Cardiac atrium fibroblast (primary cell): ENCODE results near the gene DNAJB2. TPM values are rescaled to one million over a fixed set of nuclear protein-coding genes. Genes with fewer than 3 reads are reported as not detected.

Source experiments
- total RNA-seq: library from RNA; depleted of rRNA; stranded (reverse); fragments of >200 nt; gene quantifications from 2 replicates; pipeline ENCODE4 v1.2.3, GENCODE V29; 2015

Gene DNAJB2
- 32.9 and 35.3 TPM in 2 replicates for total RNA-seq

GRCh38 chr2:219279151-219279915 is at the start of gene DNAJB2:
DNAJB2 (plus strand) TSS chr2:219279366; CDS start chr2:219279834, 468 bp downstream.

GRCh38 chr2:219245148-219245898 is 33.8 kb upstream of the DNAJB2 start, which contains the start of the genes GLB1L and STK16:
GLB1L (minus strand) TSS chr2:219245444; CDS start chr2:219243573, 1,871 bp downstream.
STK16 (plus strand) TSS chr2:219245479; CDS start chr2:219246000, 521 bp downstream.

GRCh38 chr2:219252900-219253752 is 26.0 kb upstream of the DNAJB2 start, which contains the start of gene TUBA4B:
TUBA4B (plus strand) TSS chr2:219253243; CDS start chr2:219253408, 165 bp downstream.

DNA sequence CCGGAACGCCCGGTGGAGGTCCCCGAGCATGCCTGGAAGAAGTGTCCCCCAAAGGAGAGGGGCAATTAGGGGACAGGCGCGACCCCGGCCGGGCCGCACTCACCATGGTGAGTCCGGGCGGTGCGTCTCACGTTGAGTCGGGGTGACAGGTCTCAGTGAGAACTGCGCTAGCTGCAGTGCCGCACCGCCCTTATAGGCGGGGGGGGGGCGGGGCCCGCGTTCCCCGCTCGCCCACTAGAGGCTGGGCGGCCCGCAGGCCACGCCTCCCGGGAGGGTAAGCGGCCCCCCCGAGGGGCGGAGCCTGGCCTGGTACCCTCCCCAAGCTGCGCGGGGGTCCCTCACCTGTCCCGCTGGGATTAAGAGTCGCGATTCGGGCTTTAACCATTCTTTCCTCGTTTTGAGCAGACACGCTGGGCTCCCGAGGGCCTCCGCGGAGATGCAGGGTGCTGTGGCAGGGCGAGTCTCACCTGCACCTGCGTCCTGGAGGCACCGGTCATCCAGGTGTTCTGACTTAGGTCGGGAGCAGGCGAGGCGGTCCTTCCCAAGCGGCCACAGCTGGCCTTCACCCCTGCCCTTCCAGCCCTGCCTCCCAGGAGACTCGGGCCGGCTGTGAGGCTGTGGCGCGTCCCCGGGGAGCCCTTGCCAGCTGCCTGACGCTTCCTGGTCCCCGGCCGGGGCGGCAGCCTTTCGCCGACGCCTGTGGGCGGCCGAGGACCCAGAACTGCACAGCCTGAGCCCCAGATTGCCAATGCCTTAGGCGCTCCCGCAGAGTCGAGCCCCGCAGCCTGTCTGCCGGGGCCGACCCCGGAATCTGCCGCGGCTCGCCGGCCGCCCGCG is 25.2 kb upstream of the DNAJB2 start, which contains the start of gene TUBA4A:
TUBA4A (minus strand) TSS at position 166 of the 837 bp plus-strand sequence; CDS start at position 106, 60 bp downstream.

GRCh38 chr2:219309278-219309677 is 30.1 kb downstream of the DNAJB2 start, which contains the start of gene PTPRN:
PTPRN (minus strand) TSS chr2:219309401; CDS start chr2:219309332, 69 bp downstream.

GRCh38 chr2:219332542-219332941 is 53.4 kb downstream of the DNAJB2 start, which contains the start of gene RESP18:
RESP18 (minus strand) TSS chr2:219332744.

Other genes with a start within 250 kb of the DNAJB2 start
- gene CFAP65, start 237.8 kb upstream of the DNAJB2 start, total RNA-seq, result not detected in 2 replicates
- gene IHH, start 218.4 kb upstream of the DNAJB2 start, total RNA-seq, result under 0.01 TPM in 1 of 2 replicates, not detected in the other
- gene NHEJ1, start 118.6 kb upstream of the DNAJB2 start, total RNA-seq, result 13.5 and 21.2 TPM in 2 replicates
- gene SLC23A3, start 109.3 kb upstream of the DNAJB2 start, total RNA-seq, result 0.16 TPM in 1 of 2 replicates, not detected in the other
- gene CNPPD1, start 102.4 kb upstream of the DNAJB2 start, total RNA-seq, result 16.1 and 32.9 TPM in 2 replicates
- gene RETREG2, start 101.1 kb upstream of the DNAJB2 start, total RNA-seq, result 49.9 and 67.9 TPM in 2 replicates
- gene ZFAND2B, start 72.6 kb upstream of the DNAJB2 start, total RNA-seq, result 17.0 and 32.6 TPM in 2 replicates
- gene ABCB6, start 60.4 kb upstream of the DNAJB2 start, total RNA-seq, result 39.9 and 46.0 TPM in 2 replicates
- gene ATG9A, start 49.7 kb upstream of the DNAJB2 start, total RNA-seq, result 57.6 and 109 TPM in 2 replicates
- gene ANKZF1, start 49.6 kb upstream of the DNAJB2 start, total RNA-seq, result 45.8 and 58.7 TPM in 2 replicates
- gene GLB1L, start 33.9 kb upstream of the DNAJB2 start, total RNA-seq, result 4.7 and 14.8 TPM in 2 replicates
- gene STK16, start 33.9 kb upstream of the DNAJB2 start, total RNA-seq, result 11.2 and 17.3 TPM in 2 replicates
- gene TUBA4B, start 26.1 kb upstream of the DNAJB2 start, total RNA-seq, result not detected in 2 replicates
- 16.4 and 39.2 TPM in 2 replicates for gene TUBA4A, start 25.4 kb upstream of the DNAJB2 start, total RNA-seq
- gene PTPRN, start 30.0 kb downstream of the DNAJB2 start, total RNA-seq, result 0.36 and 1.9 TPM in 2 replicates
- not detected in 2 replicates for gene RESP18, start 53.4 kb downstream of the DNAJB2 start, total RNA-seq
- gene DNPEP, start 108.5 kb downstream of the DNAJB2 start, total RNA-seq, result 78.3 and 89.3 TPM in 2 replicates
- 0.32 TPM in 1 of 2 replicates, not detected in the other for gene DES, start 139.0 kb downstream of the DNAJB2 start, total RNA-seq
- gene SPEG, start 155.5 kb downstream of the DNAJB2 start, total RNA-seq, result 5.2 and 6.8 TPM in 2 replicates
- gene GMPPA, start 219.5 kb downstream of the DNAJB2 start, total RNA-seq, result 69.7 and 93.9 TPM in 2 replicates
- not detected in 2 replicates for gene ASIC4, start 235.1 kb downstream of the DNAJB2 start, total RNA-seq